ENCODE measurements around the gene RAB11FIP3.

Gene RAB11FIP3

DNA sequence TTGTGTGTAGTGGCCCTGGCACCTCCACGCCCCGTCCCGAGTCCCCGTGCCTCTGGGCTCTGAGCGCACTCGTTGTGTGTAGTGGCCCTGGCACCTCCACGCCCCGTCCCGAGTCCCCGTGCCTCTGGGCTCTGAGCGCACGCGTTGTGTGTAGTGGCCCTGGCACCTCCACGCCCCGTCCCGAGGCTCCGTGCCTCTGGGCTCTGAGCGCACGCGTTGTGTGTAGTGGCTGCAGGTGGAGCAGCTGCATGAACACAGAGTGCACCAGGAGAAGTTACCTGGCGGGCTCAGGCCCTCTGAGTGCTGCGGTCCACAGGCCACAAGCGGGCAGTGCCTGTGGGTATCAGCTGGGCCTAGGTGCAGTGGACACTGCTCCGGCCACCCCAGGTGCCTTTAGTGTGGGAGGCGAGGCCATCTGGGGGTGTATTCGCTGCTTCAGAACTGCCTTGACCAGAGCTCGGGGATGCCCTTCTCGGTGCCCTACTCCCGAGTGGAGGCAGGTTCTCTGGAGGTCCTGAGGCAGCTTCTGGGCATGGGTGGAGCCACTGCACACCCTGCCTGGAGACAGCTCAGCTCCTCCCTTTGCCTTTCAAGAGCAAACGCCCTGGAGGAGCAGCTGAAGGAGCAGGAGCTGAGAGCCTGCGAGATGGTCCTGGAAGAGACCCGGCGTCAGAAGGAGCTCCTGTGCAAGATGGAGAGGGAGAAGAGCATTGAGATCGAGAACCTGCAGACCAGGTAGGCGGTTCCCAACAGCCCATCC lies 84.8 kb downstream of the RAB11FIP3 start:
- no peak for DNase-seq (ENCODE audit: low read depth)
- no peak overlapping the region for H3K4me3 ChIP-seq (ENCODE audit: low read length)
- TF ChIP-seq, protein P1, sequence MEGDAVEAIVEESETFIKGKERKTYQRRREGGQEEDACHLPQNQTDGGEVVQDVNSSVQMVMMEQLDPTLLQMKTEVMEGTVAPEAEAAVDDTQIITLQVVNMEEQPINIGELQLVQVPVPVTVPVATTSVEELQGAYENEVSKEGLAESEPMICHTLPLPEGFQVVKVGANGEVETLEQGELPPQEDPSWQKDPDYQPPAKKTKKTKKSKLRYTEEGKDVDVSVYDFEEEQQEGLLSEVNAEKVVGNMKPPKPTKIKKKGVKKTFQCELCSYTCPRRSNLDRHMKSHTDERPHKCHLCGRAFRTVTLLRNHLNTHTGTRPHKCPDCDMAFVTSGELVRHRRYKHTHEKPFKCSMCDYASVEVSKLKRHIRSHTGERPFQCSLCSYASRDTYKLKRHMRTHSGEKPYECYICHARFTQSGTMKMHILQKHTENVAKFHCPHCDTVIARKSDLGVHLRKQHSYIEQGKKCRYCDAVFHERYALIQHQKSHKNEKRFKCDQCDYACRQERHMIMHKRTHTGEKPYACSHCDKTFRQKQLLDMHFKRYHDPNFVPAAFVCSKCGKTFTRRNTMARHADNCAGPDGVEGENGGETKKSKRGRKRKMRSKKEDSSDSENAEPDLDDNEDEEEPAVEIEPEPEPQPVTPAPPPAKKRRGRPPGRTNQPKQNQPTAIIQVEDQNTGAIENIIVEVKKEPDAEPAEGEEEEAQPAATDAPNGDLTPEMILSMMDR (conservative IDR thresholded peaks at IDR 0.05; ENCODE audit: low read depth, low read length) = no peak

DNA sequence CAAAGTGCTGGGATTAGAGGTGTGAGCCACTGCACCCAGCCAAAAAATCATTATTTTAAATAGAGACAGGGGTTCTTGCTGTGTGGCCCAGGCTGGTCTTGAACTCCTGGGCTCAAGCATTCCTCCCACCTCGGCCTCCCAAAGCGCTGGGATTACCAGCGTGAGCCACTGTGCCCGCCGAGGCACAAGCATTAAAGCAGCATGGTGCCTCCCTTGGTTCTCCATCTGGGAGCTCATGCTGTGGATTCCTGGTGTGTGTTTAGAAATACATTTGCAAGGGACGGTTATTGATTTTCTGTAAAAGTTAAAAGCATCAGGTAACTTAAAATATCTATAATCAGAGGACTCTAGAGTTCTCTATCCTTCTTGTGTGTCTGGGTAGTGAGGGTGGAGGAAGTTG lies 87.4 kb downstream of the RAB11FIP3 start:
- H3K4me3 ChIP-seq (ENCODE audit: low read length) = no peak overlapping the region
- TF ChIP-seq, protein P1 (conservative IDR thresholded peaks at IDR 0.05; ENCODE audit: low read depth, low read length) = no peak
- DNase-seq (ENCODE audit: low read depth) = no peak

DNA sequence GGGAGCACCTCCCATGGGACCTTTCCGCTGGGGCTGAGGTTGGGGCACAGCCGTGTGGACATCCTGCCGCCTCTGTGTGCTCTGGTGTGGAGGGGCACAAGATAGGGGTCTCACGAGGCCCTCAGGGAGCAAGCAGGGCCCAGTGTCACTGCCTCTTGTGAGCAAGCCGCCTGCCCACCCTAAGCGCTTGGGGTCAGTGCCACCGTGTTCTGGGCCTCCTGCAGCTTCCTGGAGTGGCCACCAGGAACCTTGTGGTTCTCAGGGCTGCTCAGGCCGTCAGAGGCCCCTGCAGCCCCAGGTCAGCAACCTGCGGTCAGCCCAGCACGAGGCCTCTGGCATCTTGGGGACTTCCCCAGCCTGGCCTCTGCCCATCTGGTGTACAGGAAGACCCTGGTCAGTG lies 88.5 kb downstream of the RAB11FIP3 start:
- H3K4me3 ChIP-seq (ENCODE audit: low read length) = no peak overlapping the region
- DNase-seq (ENCODE audit: low read depth) = no peak
- TF ChIP-seq, protein P1 (conservative IDR thresholded peaks at IDR 0.05; ENCODE audit: low read depth, low read length) = no peak

DNA sequence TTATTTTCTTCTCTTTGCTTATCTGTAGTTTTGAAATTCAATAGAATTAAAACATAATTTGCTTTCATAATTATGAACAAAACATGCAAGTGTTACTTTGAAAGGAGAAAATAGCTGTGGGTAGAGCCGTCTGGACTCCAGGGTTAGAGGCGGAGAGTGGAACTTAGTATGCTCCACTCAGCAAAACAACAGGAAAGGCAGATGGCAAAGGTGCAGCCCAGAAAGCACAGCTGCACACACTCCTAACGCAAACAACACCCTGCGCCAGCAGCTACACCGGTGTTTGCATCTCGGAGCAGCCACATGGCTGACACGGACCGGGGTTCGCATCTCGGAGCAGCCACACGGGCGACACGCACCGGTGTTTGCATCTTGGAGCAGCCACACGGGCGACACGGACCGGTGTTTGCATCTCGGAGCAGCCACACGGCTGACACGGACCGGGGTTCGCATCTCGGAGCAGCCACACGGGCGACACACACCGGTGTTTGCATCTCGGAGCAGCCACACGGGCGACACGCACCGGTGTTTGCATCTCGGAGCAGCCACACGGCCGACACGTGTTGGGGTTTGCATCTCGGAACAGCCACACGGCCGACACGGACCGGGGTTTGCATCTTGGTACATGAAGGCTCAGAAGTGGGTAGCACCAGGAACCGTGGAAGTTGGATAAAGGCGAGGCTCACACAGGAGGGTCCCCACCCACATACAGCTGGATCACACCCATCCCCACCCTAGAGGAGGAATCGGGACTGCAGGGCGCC lies 89.9 kb downstream of the RAB11FIP3 start:
- DNase-seq (ENCODE audit: low read depth) = no peak
- no peak overlapping the region for H3K4me3 ChIP-seq (ENCODE audit: low read length)
- TF ChIP-seq, protein P1 (conservative IDR thresholded peaks at IDR 0.05; ENCODE audit: low read depth, low read length) = no peak

DNA sequence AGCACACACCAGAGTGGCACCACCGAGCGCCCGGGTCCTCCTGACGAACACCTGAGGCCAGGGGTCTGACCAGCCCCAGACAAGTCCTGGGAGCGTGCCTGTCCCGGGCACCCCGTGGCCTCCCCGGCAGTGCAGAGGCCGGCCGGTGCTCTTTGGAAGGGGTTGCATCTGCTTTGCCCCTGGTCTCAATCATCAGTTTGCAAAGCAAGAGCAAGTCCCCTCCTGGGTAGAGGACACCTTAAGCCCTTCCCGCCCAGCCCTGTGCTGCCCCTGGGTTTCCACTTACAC lies 90.4 kb downstream of the RAB11FIP3 start:
- DNase-seq (ENCODE audit: low read depth) = no peak
- no peak overlapping the region for H3K4me3 ChIP-seq (ENCODE audit: low read length)
- TF ChIP-seq, protein P1 (conservative IDR thresholded peaks at IDR 0.05; ENCODE audit: low read depth, low read length) = no peak

DNA sequence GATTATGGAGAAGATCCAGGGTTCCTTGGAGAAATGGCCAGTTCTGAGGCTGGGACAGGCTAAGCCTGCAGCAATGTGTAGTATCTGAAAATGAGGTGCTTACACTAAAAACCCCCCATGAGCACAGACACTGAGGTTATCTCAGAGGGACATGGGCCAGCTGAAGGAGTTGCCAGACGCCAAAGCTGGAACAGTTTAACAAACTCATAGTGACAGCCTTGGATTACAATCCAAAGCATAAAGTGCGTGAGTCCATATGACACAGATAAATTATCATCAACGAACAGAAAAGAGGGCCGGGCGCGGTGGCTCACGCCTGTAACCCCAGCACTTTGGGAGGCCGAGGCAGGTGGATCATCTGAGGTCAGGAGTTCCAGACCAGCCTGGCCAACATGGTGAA lies 90.9 kb downstream of the RAB11FIP3 start:
- no peak for DNase-seq (ENCODE audit: low read depth)
- TF ChIP-seq, protein P1 (conservative IDR thresholded peaks at IDR 0.05; ENCODE audit: low read depth, low read length) = no peak
- H3K4me3 ChIP-seq (ENCODE audit: low read length) = no peak overlapping the region

DNA sequence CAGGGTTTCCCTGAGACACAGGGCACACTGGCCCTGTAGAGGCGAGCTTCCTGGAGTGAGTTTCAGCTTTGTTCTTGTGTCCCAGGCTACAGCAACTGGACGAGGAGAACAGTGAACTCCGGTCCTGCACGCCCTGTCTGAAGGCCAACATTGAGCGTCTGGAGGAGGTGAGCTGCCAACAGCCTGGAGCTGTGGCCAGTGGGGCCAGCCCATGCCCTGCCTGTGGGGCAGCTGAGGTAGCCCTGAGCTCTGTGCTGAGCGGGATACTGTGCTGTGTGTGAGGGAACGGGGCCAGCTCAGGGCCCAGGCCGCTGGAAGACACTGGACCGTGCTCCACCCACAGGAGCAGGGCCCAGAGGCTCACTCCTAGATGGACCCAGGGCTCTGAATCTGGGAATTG lies 93.4 kb downstream of the RAB11FIP3 start:
- TF ChIP-seq, protein P1 (conservative IDR thresholded peaks at IDR 0.05; ENCODE audit: low read depth, low read length) = no peak
- no peak for DNase-seq (ENCODE audit: low read depth)
- no peak overlapping the region for H3K4me3 ChIP-seq (ENCODE audit: low read length)
